K562 (cell line): ENCODE data around the gene TTN. TPM values are rescaled to one million over a fixed set of nuclear protein-coding genes. Genes with fewer than 3 reads are reported as not detected.

Source experiments
- CSDE1 ChIP-seq, 2 experiments: fragments of 450-650 bp; IDR thresholded peaks; 2 replicates each; pipeline ENCODE4 v1.6.1; 2016; ENCODE audit warnings: mild to moderate bottlenecking in 1 of 2
- E4F1 ChIP-seq: fragments of 250-450 bp; sonication (Bioruptor Pico); IDR thresholded peaks from 2 replicates; pipeline ENCODE4 v1.5.0; 2021; ENCODE audit warnings: mild to moderate bottlenecking, borderline replicate concordance
- ETV1 ChIP-seq: fragments of 450-650 bp; conservative IDR thresholded peaks from 2 replicates; pipeline ENCODE4 v1.6.1; 2016; ENCODE audit warnings: missing genetic modification characterization, control low read depth, low read depth, missing compliant biosample characterization
- HSF4 ChIP-seq: fragments of 250-450 bp; sonication (Bioruptor Pico); IDR thresholded peaks from 2 replicates; pipeline ENCODE4 v2.1.2; 2022; ENCODE audit warnings: mild to moderate bottlenecking, moderate library complexity, borderline replicate concordance
- KAT2B ChIP-seq: IDR thresholded peaks from one replicate; pipeline ENCODE4 v1.6.1; 2012; ENCODE audit warnings: low read depth, mild to moderate bottlenecking, control low read depth, inconsistent platforms, low read length, moderate library complexity
- MTA1 ChIP-seq: fragments of 450-650 bp; IDR thresholded peaks from 2 replicates; pipeline ENCODE4 v1.6.1; 2017; ENCODE audit warnings: borderline replicate concordance
- MXD1 ChIP-seq: fragments of 250-450 bp; sonication (Bioruptor Pico); IDR thresholded peaks from 2 replicates; pipeline ENCODE4 v1.8.0; 2021; ENCODE audit warnings: borderline replicate concordance, mild to moderate bottlenecking, moderate library complexity; ENCODE audit not compliant: poor library complexity, severe bottlenecking
- PATZ1 ChIP-seq: fragments of 250-450 bp; sonication (Bioruptor Pico); IDR thresholded peaks from 2 replicates; pipeline ENCODE4 v1.5.0; 2020; ENCODE audit warnings: mild to moderate bottlenecking, borderline replicate concordance
- TAF9B ChIP-seq: fragments of 450-650 bp; IDR thresholded peaks from 2 replicates; pipeline ENCODE4 v1.6.1; 2018; ENCODE audit warnings: mild to moderate bottlenecking; ENCODE audit not compliant: partially characterized antibody
- ZBTB40 ChIP-seq, 2 experiments: fragments of 450-650 bp in 1 of 2; sonication (generic) in 1 of 2; formaldehyde crosslinking in 1 of 2; IDR thresholded peaks; 2 replicates each; pipeline versions ENCODE4 v1.7.1 to v1.9.0; 2016 to 2022; ENCODE audit warnings: inconsistent platforms in 1 of 2, mild to moderate bottlenecking in 1 of 2, missing genetic modification reagents in 1 of 2
- ZFX ChIP-seq: sonication (generic); formaldehyde crosslinking; IDR thresholded peaks from 2 replicates; pipeline ENCODE4 v1.8.0; 2022; ENCODE audit warnings: mild to moderate bottlenecking, missing genetic modification reagents, moderate library complexity
- polyA plus RNA-seq, 8 experiments: library from polyadenylated mRNA; depleted of rRNA in 4 of 8; stranded (reverse) in 5 of 8; unstranded in 3 of 8; fragments of >200 nt; fragmentation: Nextera tagmentation in 2 of 8; fragmentation: Illumina TruSeq in 1 of 8; extraction: Ambion mirVana in 2 of 8; extraction: Trizol in 1 of 8; gene quantifications; 2 replicates each; pipeline versions ENCODE4 v1.2.1 to v1.2.3, GENCODE V29; 2011 to 2014; ENCODE audit warnings: inconsistent platforms in 1 of 8, missing spikeins in 1 of 8
- total RNA-seq, 7 experiments: library from RNA; depleted of rRNA in 6 of 7; stranded (reverse); fragments of >200 nt in 6 of 7; fragmentation: Illumina TruSeq in 2 of 7; extraction: Trizol in 2 of 7; gene quantifications; 2 replicates each; pipeline versions ENCODE4 v1.2.1 to v1.2.3, GENCODE V29; 2011 to 2021; ENCODE audit warnings: low replicate concordance in 1 of 7

TTN gene
- total and polyA plus RNA-seq, 9 of the 15 experiments (the other 6 are each of a cell fraction or from before 2014, with no cell fraction given), result under 0.01 to 0.20 (median 0.04) TPM; not detected in 1

GRCh38 chr2:178782236-178782635 lies 25.0 kb downstream of the TTN start (continued):
- TF ChIP-seq ZBTB40 (IDR thresholded peaks at IDR 0.05) (no peak), ZBTB40 (CRISPR knock-in tag; IDR thresholded peaks at IDR 0.05) (no peak), MTA1 (no peak), MXD1 (CRISPR knock-in tag) (no peak), KAT2B (no peak), PATZ1 (no peak), TAF9B (no peak), CSDE1 (IDR thresholded peaks at IDR 0.05) (no peak), HSF4 (CRISPR knock-in tag) (no peak), ZFX (CRISPR knock-in tag) (no peak), E4F1 (CRISPR knock-in tag) (no peak), ETV1 (tag) (no peak)
